ENCODE measurements around the gene SEZ6. TPM values are rescaled to one million over a fixed set of nuclear protein-coding genes. Genes with fewer than 3 reads are reported as not detected.

Gene SEZ6
- total RNA-seq, 1 donor = not detected

GRCh38 chr17:28993645-28994426, 12.0 kb downstream of the SEZ6 start:
- H3K4me3 ChIP-seq (ENCODE audit: low read depth, low read length) = no peak overlapping the region
- DNase-seq (ENCODE audit: low read depth) = no peak
- TF ChIP-seq CTCF (IDR thresholded peaks at IDR 0.05; ENCODE audit: insufficient read depth, low read length) = no peak

DNA sequence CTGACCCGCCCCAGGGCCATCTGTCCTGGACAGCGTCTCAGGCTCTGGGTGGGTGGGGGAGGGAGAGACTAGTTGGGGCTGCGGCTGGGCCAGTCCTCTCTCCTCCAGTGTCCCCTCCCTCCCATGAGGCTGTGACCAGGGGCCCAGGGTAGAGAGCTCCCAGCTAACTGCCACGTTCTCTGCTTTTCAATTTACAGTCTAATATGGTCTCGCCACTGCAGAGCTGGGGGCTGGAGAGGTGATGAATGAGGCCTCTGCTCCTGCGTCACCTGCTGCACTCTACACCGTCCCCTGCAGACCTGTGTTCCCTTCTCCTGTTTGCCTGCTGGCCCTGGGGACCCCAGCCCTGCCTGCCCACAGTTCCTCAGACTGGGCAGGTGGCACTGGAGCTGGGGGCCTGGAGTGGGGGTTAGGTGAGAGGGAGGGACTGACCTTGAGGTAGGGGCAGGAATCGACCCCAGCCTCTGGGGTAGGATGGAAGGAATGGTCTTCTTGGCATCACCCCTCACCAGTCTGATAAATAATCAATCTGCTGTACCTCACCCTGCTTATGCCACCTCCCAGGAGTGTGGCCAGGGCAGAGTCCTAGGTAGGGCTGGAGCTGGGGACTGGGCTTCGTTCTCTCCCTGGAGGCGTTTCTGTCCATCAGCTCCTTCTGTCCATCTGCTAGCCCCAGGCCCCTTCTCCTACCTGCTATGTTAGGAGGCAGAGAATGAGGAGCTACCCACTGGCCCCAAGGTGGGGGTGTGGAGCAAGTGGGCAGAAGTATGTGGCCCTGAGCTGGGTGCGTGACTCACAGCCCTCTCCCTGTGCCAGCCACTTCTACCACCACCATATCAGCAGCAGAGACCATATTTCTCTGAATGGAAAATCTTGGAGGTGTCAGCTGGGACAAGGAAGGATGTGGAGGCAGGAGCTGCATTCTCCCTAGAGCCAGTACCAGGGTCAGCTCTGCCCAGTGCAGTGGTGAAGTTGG, 12.9 kb downstream of the SEZ6 start:
- no peak overlapping the region for H3K4me3 ChIP-seq (ENCODE audit: low read depth, low read length)
- no peak for DNase-seq (ENCODE audit: low read depth)
- TF ChIP-seq CTCF (IDR thresholded peaks at IDR 0.05; ENCODE audit: insufficient read depth, low read length) = no peak

- TF ChIP-seq CTCF (IDR thresholded peaks at IDR 0.05; ENCODE audit: insufficient read depth, low read length) = no peak
- H3K4me3 ChIP-seq (ENCODE audit: low read depth, low read length) = no peak overlapping the region
- no peak for DNase-seq (ENCODE audit: low read depth)
These were observed 13.6 kb downstream of the SEZ6 start for GRCh38 chr17:28992185-28992584.

DNA sequence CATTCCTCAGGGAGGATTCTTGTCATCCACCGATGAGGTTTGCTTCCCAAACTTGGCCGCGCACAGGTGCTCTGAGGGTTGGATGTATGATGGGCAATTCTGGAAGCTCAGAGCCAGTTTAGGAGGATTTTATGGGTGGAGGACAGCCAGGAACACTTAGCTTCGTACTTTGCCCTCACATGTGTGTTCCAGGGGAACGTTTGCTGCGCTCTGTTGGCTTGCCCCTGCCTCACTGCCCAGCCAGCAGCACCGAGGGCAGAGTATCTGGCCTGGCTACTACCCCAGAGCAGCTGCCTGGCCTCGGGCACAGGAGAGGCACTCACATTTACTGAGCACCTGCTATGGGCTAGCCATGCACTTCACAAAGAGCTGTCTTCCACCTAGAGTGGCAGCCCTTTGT, 14.1 kb downstream of the SEZ6 start:
- no peak for DNase-seq (ENCODE audit: low read depth)
- TF ChIP-seq CTCF (IDR thresholded peaks at IDR 0.05; ENCODE audit: insufficient read depth, low read length) = no peak
- no peak overlapping the region for H3K4me3 ChIP-seq (ENCODE audit: low read depth, low read length)

DNA sequence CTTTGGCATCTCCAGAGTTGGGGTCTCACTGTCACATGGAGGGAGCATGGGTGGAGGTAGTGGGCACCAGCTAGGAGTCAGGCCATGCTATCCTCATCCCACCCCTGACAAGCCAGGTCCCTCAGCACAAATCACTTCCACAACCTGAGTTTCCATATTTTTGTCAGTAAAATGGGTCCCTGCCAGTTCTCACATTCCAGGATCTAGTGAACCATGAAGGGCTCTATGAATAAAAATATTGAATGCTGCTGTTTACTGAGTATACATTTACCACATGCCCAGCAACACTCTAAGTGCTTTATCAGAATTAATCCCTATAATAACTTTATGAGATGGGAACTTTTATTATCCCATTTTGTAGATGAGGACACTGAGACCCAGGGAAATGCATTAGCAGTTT, 16.8 kb downstream of the SEZ6 start:
- DNase-seq (ENCODE audit: low read depth) = no peak
- no peak overlapping the region for H3K4me3 ChIP-seq (ENCODE audit: low read depth, low read length)
- TF ChIP-seq CTCF (IDR thresholded peaks at IDR 0.05; ENCODE audit: insufficient read depth, low read length) = no peak

DNA sequence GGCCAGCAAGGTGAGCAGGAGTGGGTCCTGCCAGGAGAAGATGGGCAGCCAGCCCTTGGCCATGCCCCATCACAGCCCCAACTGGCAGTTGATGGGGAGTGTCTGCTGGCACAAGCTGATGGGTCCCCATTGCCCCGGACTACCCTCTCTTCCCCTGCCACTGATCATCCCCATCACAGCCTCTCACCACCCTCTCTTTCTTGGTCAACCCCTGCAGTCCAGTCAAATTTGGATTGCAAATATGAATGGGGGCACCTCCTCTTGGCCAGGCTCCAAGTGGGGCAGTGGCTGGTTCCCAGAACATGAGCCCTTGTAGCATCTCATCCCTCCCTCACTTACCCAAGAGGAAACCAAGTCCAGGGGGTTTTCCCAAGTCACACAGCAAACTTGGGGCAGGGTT, 17.4 kb downstream of the SEZ6 start:
- no peak for TF ChIP-seq CTCF (IDR thresholded peaks at IDR 0.05; ENCODE audit: insufficient read depth, low read length)

More for the DNA sequence above, 17.4 kb downstream of the SEZ6 start:
- no peak overlapping the region for H3K4me3 ChIP-seq (ENCODE audit: low read depth, low read length)
- no peak for DNase-seq (ENCODE audit: low read depth)
